GM21717 (cell line): Measurements from ENCODE around the gene SCN1B.
"Not testable (repeated sequence)": the region's sequence is repeated elsewhere in the genome, so short reads cannot be mapped to it uniquely, and the experiment has no call there.

Source experiments
- ATAC-seq: cut with Tn5 transposase; IDR thresholded peaks from one replicate; pipeline ENCODE4 v1.9.1; 2021; ENCODE audit warnings: mild to moderate bottlenecking, moderate library complexity; ENCODE audit not compliant: unreplicated experiment

The SCN1B gene

GRCh38 chr19:35000647-35001501, 29.4 kb upstream of the SCN1B start:
- no peak for ATAC-seq

GRCh38 chr19:35002037-35002535, 28.2 kb upstream of the SCN1B start:
- no peak for ATAC-seq

DNA sequence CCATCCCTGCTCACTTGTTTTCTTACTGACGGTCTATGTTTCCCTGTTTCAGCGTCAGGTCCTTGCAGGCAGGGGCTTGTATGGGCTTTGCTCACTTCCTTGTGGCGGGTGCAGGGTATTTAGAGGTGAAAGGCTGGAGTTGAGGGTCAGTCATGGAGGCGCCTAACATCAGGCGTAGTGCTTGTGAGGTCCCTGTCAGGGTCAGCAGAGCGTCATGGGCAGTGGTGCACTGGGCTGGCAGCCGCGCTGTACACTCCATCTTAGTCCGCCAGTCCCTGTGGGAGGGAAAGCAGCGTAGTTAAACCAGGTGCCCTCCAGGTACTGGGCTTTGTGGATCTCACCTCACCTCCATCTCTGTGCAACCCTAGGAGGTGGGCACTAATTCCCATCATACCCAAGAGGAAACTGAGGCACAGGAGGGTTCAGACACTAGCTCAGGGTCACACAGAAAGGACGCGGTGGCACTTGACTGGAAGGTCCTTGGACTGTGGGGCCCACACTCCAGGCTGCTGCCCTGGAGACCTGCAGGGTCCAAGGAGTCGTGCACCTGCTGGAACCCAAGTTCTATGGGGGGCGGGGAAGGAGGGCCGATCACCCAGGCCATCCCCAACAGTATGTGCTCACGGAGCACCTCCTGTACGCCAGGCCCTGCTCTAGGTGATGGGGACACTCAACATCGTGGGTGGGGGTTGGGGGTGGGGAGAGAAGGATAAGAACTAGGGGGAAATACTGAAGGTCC, 25.6 kb upstream of the SCN1B start:
- ATAC-seq: no peak

- ATAC-seq: no peak
Observed at GRCh38 chr19:35005256-35005977, 24.9 kb upstream of the SCN1B start.

- not testable (repeated sequence) for ATAC-seq
Observed at GRCh38 chr19:35006007-35006341, 24.3 kb upstream of the SCN1B start.

- ATAC-seq: no peak
Observed at GRCh38 chr19:35006342-35006998, 23.8 kb upstream of the SCN1B start.

GRCh38 chr19:35006999-35007365, 23.3 kb upstream of the SCN1B start:
- ATAC-seq: no peak

DNA sequence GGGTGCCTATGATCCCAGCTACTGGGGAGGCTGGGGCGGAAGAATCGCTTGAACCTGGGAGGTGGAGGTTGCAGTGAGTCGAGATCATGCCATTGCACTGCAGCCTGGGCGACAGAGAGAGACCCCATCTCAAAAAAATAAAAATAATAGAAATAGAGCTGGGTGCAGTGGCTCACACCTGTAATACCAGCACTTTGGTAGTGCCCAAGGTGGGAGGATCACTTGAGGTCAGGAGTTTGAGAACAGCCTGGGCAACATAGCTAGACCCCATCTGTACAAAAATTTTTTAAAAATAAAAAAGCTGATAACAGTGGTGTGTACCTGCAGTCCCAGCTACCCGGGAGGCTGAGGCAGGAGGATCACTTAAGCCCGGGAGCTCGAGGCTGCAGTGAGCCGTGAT, 22.8 kb upstream of the SCN1B start:
- not testable (repeated sequence) for ATAC-seq

GRCh38 chr19:35008891-35009341, 21.4 kb upstream of the SCN1B start:
- no peak for ATAC-seq

GRCh38 chr19:35009424-35010415, 20.6 kb upstream of the SCN1B start:
- ATAC-seq: no peak

GRCh38 chr19:35011091-35011689, 19.1 kb upstream of the SCN1B start:
- no peak for ATAC-seq

DNA sequence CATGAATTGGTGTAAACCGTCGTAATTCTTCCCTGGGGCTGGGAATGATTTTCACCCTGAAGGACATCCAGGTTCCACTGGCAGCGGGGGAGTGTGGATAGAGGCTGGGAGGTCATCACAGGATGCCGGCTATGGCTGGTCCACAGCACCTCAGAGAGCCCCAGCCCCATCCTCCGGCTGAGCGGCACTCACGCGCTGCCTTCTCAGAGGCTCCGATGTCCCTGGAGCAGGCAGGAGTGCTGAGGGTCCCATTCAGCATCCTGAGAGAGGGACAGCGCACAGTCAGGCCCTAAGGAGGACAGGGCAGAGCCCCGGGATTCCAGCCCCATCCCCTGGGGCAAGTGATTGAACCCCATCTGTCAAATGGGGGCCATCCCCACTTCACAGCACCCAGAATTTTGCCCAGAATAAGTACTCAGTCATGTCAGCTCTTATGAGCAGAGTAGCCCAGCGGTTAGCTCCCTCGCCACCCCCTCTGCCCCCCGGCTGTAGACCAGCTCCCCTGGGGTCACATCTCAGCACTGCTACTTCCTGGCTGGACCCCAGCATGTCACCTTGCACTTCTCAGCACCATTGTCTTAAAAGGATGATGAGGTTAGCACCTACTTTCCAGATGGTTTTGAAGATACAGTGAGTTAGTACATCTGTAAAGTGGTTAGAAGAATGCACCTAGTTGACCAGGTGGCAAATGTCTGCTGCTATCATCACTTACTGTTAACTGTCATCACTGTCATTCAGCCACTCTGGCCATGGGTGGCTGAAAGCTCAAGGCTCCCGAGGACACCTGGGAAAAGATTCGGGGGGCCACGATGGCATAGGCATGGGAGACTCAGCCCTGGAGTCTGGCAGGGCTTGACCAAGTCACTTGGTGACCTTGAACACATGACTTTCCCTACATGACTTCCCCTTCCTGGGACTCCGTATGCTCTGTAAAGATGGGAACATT, 18.3 kb upstream of the SCN1B start:
- no peak for ATAC-seq

- ATAC-seq: no peak
Observed at GRCh38 chr19:35013041-35013819, 17.0 kb upstream of the SCN1B start.

DNA sequence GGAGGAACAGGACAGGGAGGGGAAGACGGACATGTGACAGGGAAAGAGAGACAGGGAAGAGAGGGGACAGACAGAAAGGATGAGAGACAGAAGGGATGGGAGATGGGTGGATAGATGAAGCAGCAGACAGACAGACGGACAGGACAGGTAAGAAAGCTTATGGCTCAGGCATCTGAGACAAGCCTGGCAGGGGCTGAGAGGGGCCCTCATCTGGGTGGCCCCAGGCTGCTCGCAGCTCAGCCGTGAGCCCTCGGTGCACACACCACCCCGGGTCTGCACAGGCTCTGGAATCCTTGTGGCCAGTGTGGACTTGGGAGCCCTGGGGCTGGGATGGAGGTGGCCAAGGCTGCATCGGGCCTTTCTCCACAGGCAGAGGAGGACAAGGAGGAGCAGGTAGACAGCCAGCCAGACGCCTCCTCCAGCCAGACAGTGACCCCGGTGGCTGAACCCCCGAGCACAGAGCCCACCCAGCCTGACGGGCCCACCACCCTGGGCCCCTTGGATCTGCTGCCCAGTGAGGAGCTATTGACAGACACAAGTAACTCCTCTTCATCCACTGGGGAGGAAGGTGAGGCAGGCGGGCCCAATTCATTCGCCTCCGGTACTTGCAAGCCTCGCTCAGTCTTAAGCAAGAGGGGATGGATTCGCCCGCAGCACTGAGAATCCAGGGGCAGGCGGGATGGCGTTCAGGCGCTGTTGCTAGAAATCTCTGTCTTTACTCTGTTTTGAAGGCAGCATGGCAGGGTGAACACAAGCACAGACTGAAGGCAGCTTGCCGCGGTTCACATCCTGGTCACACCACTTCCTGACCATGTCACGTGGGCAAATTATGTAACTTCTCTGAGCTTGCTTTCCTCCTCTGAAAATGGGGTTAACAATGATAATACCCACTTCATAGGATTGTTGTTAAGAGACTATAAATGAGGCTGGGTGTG, 16.2 kb upstream of the SCN1B start:
- no peak for ATAC-seq

GRCh38 chr19:35014774-35015173, 15.5 kb upstream of the SCN1B start:
- ATAC-seq: not testable (repeated sequence)

GRCh38 chr19:35015270-35015953, 14.9 kb upstream of the SCN1B start:
- ATAC-seq: no peak
